Neural progenitor cell (in vitro differentiated cells): ENCODE measurements around the gene GABRD.

Source experiments
- EZH2 ChIP-seq: fragments of 200-600 bp; sonication (generic); IDR thresholded peaks from 2 replicates; pipeline ENCODE4 v1.6.1; 2017; ENCODE audit warnings: antibody characterized with exemption, mild to moderate bottlenecking, moderate library complexity
- TF ChIP-seq, protein P1 (sequence below): fragments of 200-600 bp; sonication (generic); IDR thresholded peaks from 2 replicates; pipeline ENCODE4 v1.5.1; 2017; ENCODE audit warnings: antibody characterized with exemption, mild to moderate bottlenecking

- TF ChIP-seq, protein P1, sequence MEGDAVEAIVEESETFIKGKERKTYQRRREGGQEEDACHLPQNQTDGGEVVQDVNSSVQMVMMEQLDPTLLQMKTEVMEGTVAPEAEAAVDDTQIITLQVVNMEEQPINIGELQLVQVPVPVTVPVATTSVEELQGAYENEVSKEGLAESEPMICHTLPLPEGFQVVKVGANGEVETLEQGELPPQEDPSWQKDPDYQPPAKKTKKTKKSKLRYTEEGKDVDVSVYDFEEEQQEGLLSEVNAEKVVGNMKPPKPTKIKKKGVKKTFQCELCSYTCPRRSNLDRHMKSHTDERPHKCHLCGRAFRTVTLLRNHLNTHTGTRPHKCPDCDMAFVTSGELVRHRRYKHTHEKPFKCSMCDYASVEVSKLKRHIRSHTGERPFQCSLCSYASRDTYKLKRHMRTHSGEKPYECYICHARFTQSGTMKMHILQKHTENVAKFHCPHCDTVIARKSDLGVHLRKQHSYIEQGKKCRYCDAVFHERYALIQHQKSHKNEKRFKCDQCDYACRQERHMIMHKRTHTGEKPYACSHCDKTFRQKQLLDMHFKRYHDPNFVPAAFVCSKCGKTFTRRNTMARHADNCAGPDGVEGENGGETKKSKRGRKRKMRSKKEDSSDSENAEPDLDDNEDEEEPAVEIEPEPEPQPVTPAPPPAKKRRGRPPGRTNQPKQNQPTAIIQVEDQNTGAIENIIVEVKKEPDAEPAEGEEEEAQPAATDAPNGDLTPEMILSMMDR: no peak
- no peak for TF ChIP-seq EZH2
Observed at GRCh38 chr1:2079396-2080085, 60.4 kb downstream of the GABRD start.
